ENCODE results near the gene RRP12. TPM values are rescaled to one million over a fixed set of nuclear protein-coding genes. Genes with fewer than 3 reads are reported as not detected.

Gene RRP12
- total RNA-seq, 1 experiment from 2014 or later: 86.2 TPM

DNA sequence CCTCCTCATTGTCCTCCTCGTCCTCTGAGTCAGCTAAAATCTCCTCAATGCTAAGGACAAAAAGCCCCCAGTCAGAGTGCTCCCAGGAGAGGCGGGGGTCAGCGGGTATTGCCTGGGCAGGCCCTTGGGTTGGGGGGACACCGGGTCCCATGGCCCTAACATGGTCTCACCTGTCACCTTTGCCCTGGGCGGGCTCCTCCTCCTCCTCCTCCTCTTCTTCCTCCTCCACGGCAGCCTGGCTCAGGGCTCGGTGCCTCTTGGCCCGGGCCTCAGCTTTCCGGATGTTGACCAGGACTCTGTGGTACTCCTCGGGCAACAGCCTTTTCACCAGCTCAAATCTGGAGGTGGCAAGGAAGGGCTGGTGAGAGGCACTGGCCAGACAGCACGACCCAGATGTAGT, 34.6 kb downstream of the RRP12 start:
- intact Hi-C loops (cut with micrococcal nuclease; ENCODE audit: unreplicated experiment): no loop called here
- no TSS peak for BruUV-seq (replicated peaks)
- Histone ChIP-seq H3K27ac (ENCODE audit: low read depth, low read length, poor library complexity, severe bottlenecking) (no peak overlapping the region), H3K4me1 (ENCODE audit: insufficient read depth, low read length, poor library complexity, severe bottlenecking) (no peaks in the 10 kb centered on the region), H3K4me3 (ENCODE audit: low read depth, low read length, poor library complexity, severe bottlenecking) (no peak overlapping the region), H3K9me3 (ENCODE audit: low read depth, low read length, poor library complexity, severe bottlenecking) (no peaks in the 10 kb centered on the region), H3K36me3 (ENCODE audit: insufficient read depth, low read length, poor library complexity, severe bottlenecking) (peaks cover 17% of the 10 kb centered on the region), H3K27me3 (replicated peaks; ENCODE audit: insufficient read depth, low read depth, low read length, poor library complexity) (no peaks in the 10 kb centered on the region)
- no peak for DNase-seq (ENCODE audit: low spot score)
- TF ChIP-seq EZH2 (IDR thresholded peaks at IDR 0.05; ENCODE audit: borderline replicate concordance, low read depth, low read length, poor library complexity, severe bottlenecking): no peak
- TF ChIP-seq, protein P1, sequence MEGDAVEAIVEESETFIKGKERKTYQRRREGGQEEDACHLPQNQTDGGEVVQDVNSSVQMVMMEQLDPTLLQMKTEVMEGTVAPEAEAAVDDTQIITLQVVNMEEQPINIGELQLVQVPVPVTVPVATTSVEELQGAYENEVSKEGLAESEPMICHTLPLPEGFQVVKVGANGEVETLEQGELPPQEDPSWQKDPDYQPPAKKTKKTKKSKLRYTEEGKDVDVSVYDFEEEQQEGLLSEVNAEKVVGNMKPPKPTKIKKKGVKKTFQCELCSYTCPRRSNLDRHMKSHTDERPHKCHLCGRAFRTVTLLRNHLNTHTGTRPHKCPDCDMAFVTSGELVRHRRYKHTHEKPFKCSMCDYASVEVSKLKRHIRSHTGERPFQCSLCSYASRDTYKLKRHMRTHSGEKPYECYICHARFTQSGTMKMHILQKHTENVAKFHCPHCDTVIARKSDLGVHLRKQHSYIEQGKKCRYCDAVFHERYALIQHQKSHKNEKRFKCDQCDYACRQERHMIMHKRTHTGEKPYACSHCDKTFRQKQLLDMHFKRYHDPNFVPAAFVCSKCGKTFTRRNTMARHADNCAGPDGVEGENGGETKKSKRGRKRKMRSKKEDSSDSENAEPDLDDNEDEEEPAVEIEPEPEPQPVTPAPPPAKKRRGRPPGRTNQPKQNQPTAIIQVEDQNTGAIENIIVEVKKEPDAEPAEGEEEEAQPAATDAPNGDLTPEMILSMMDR (conservative IDR thresholded peaks at IDR 0.05; ENCODE audit: low read depth, low read length): no peak
- ChIA-PET POLR2A (ENCODE audit: low non-redundant PET) (no interaction called here), CTCF (no interaction called here)

DNA sequence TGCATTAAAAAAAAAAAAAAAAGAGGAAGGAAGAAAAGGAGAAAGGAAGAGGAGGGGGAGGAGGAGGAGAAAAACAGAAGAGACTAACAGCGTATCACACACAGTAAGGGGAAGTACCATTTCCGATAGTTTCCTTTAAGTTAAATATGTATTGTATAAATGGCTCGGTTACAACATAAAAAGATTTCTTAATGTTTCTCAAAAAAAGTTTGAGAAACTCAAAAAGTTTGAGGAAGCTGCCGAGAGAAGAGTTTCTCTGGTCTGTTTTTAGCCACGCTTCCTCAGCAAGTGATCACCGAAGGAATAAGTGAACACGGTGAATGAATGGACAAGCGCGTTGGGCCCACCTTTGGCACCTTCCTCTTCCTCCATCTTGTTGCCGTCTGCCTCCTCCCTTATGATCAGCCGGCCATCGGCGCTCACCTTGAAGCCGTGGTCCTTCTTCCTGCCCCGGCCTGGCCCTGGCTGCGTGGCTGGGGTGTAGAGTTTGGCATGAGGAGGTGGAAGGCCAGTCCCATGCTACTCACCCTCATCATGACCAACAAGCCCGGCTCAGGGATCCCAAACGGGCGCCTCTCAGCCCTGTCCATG, 35.3 kb downstream of the RRP12 start:
- no peaks in the 10 kb centered on the region for H3K27me3 ChIP-seq (replicated peaks; ENCODE audit: insufficient read depth, low read depth, low read length, poor library complexity)
- H3K27ac ChIP-seq (ENCODE audit: low read depth, low read length, poor library complexity, severe bottlenecking): no peak overlapping the region
- peaks cover 16% of the 10 kb centered on the region for H3K36me3 ChIP-seq (ENCODE audit: insufficient read depth, low read length, poor library complexity, severe bottlenecking)
- DNase-seq (ENCODE audit: low spot score): no peak
- no peaks in the 10 kb centered on the region for H3K9me3 ChIP-seq (ENCODE audit: low read depth, low read length, poor library complexity, severe bottlenecking)
- intact Hi-C loops (cut with micrococcal nuclease; ENCODE audit: unreplicated experiment): no loop called here
- no peak overlapping the region for H3K4me3 ChIP-seq (ENCODE audit: low read depth, low read length, poor library complexity, severe bottlenecking)
- no peak for TF ChIP-seq EZH2 (IDR thresholded peaks at IDR 0.05; ENCODE audit: borderline replicate concordance, low read depth, low read length, poor library complexity, severe bottlenecking)
- TF ChIP-seq, protein P1 (conservative IDR thresholded peaks at IDR 0.05; ENCODE audit: low read depth, low read length): no peak
- ChIA-PET CTCF (no interaction called here), POLR2A (ENCODE audit: low non-redundant PET) (no interaction called here)
- no peaks in the 10 kb centered on the region for H3K4me1 ChIP-seq (ENCODE audit: insufficient read depth, low read length, poor library complexity, severe bottlenecking)
- no TSS peak for BruUV-seq (replicated peaks)

DNA sequence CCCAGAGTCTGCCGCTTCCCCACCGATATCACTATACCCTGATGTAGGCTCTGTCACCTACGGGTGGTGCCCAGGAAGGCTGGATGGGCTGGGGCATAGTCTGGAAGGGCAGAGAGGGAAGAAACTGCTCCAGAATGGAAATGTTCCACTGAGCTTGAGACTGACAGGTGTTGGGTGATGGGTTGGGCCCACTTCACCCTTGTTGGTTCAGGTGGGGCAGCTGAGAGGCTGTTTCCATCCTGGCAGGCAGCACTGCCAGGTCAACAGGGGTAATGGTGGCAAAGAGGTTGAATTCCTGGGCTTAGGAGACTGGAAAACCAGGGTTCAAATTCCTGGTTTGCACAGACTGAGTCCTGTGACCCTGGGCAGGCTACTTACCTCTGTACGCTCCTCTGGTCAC, 38.1 kb downstream of the RRP12 start:
- no peak overlapping the region for H3K27ac ChIP-seq (ENCODE audit: low read depth, low read length, poor library complexity, severe bottlenecking)
- no peak for TF ChIP-seq EZH2 (IDR thresholded peaks at IDR 0.05; ENCODE audit: borderline replicate concordance, low read depth, low read length, poor library complexity, severe bottlenecking)
- TF ChIP-seq, protein P1 (conservative IDR thresholded peaks at IDR 0.05; ENCODE audit: low read depth, low read length): no peak
- H3K4me1 ChIP-seq (ENCODE audit: insufficient read depth, low read length, poor library complexity, severe bottlenecking): no peaks in the 10 kb centered on the region
- H3K36me3 ChIP-seq (ENCODE audit: insufficient read depth, low read length, poor library complexity, severe bottlenecking): peaks cover 9% of the 10 kb centered on the region
- intact Hi-C loops (cut with micrococcal nuclease; ENCODE audit: unreplicated experiment): no loop called here
- no peak overlapping the region for H3K4me3 ChIP-seq (ENCODE audit: low read depth, low read length, poor library complexity, severe bottlenecking)
- no peaks in the 10 kb centered on the region for H3K9me3 ChIP-seq (ENCODE audit: low read depth, low read length, poor library complexity, severe bottlenecking)
- CTCF ChIA-PET: interaction anchor here (0.6 kb wide), 1 partner anchor 18 kb away, joined by 6 read pairs; no protein-coding TSS in a partner anchor
- no TSS peak for BruUV-seq (replicated peaks)
- no peak for DNase-seq (ENCODE audit: low spot score)
- H3K27me3 ChIP-seq (replicated peaks; ENCODE audit: insufficient read depth, low read depth, low read length, poor library complexity): no peaks in the 10 kb centered on the region
- POLR2A ChIA-PET (ENCODE audit: low non-redundant PET): no interaction called here
